GM12878 (cell line): ENCODE measurements around the gene NDUFAF5. TPM values are rescaled to one million over a fixed set of nuclear protein-coding genes. Genes with fewer than 3 reads are reported as not detected.

Source experiments
- BCLAF1 ChIP-seq: fragments of 450-650 bp; IDR thresholded peaks from 2 replicates; pipeline ENCODE4 v1.6.1; 2017; ENCODE audit warnings: antibody characterized with exemption, mild to moderate bottlenecking, moderate library complexity
- CREB1 ChIP-seq: IDR thresholded peaks from 2 replicates; pipeline ENCODE4 v1.6.1; 2012; ENCODE audit warnings: low read depth, mild to moderate bottlenecking, inconsistent platforms
- EED ChIP-seq: sonication (generic); IDR thresholded peaks from 2 replicates; pipeline ENCODE4 v1.6.1; 2016; ENCODE audit warnings: antibody characterized with exemption, low read depth
- HDAC6 ChIP-seq: fragments of 200-600 bp; sonication (generic); IDR thresholded peaks from one replicate; pipeline ENCODE4 v1.8.0; 2017; ENCODE audit warnings: antibody characterized with exemption; ENCODE audit not compliant: unreplicated experiment
- KLF5 ChIP-seq: fragments of 450-650 bp; IDR thresholded peaks from 2 replicates; pipeline ENCODE4 v1.6.1; 2014; ENCODE audit warnings: mild to moderate bottlenecking; ENCODE audit not compliant: partially characterized antibody
- MEF2A ChIP-seq: IDR thresholded peaks from 2 replicates; pipeline ENCODE4 v1.6.1; 2011; ENCODE audit warnings: low read depth, mild to moderate bottlenecking, low read length, moderate library complexity; ENCODE audit not compliant: insufficient read depth
- NBN ChIP-seq: fragments of 450-650 bp; IDR thresholded peaks from 2 replicates; pipeline ENCODE4 v1.6.1; 2016
- POLR2AphosphoS2 ChIP-seq: IDR thresholded peaks from 2 replicates; pipeline ENCODE4 v1.6.1; 2011; ENCODE audit warnings: low read depth, mild to moderate bottlenecking, low read length, improper control_type of control experiment, moderate library complexity
- RELB ChIP-seq: fragments of 450-650 bp; IDR thresholded peaks from 2 replicates; pipeline ENCODE4 v1.6.1; 2017; ENCODE audit warnings: low read depth, mild to moderate bottlenecking, moderate library complexity
- REST ChIP-seq: IDR thresholded peaks from 2 replicates; pipeline ENCODE4 v1.6.1; 2012; ENCODE audit warnings: mild to moderate bottlenecking, low read depth, low read length
- RFX5 ChIP-seq: IDR thresholded peaks from 2 replicates; pipeline ENCODE4 v1.6.1; 2011; ENCODE audit warnings: low read depth, low read length, improper control_type of control experiment
- SIN3A ChIP-seq: IDR thresholded peaks from 2 replicates; pipeline ENCODE4 v1.6.1; 2012; ENCODE audit warnings: low read depth, low read length, improper control_type of control experiment
- SMARCA5 ChIP-seq: fragments of 450-650 bp; IDR thresholded peaks from 2 replicates; pipeline ENCODE4 v1.6.1; 2017; ENCODE audit warnings: mild to moderate bottlenecking
- ZNF592 ChIP-seq: fragments of 450-650 bp; IDR thresholded peaks from 2 replicates; pipeline ENCODE4 v1.6.1; 2017; ENCODE audit warnings: mild to moderate bottlenecking, moderate library complexity
- polyA plus RNA-seq, 11 experiments: library from polyadenylated mRNA; depleted of rRNA in 4 of 11; unstranded in 6 of 11; stranded (reverse) in 5 of 11; fragments of >200 nt; fragmentation: Nextera tagmentation in 4 of 11; fragmentation: Illumina TruSeq in 1 of 11; extraction: Ambion mirVana in 4 of 11; extraction: Trizol in 1 of 11; gene quantifications; 1 replicate in 1 of 11; 2 replicates in 10 of 11; pipeline versions ENCODE4 v1.2.1 to v1.2.3, GENCODE V29; 2011 to 2016; ENCODE audit warnings: inconsistent platforms in 2 of 11, missing spikeins in 2 of 11, low read depth in 1 of 11
- total RNA-seq, 4 experiments: library from RNA; depleted of rRNA in 3 of 4; stranded (reverse); fragments of >200 nt in 3 of 4; fragmentation: Illumina TruSeq in 1 of 4; extraction: Trizol in 1 of 4; gene quantifications; 2 replicates each; pipeline versions ENCODE4 v1.2.1 to v1.2.3, GENCODE V29; 2013 to 2021

NDUFAF5 gene
- total and polyA plus RNA-seq, 10 of the 15 experiments (the other 5 are each of a cell fraction or from before 2014, with no cell fraction given), result 15.6 to 36.9 (median 28.0) TPM

GRCh38 chr20:13831476-13831875, 46.6 kb downstream of the NDUFAF5 start (continued):
- no peak for TF ChIP-seq REST
- TF ChIP-seq POLR2AphosphoS2, result no peak
- no peak for TF ChIP-seq SIN3A
- no peak for TF ChIP-seq KLF5
- TF ChIP-seq RFX5, result no peak
- TF ChIP-seq ZNF592, result no peak
- no peak for TF ChIP-seq EED
- TF ChIP-seq RELB, result no peak
- no peak for TF ChIP-seq BCLAF1
- TF ChIP-seq CREB1, result no peak
- TF ChIP-seq SMARCA5, result no peak
- no peak for TF ChIP-seq HDAC6
- TF ChIP-seq MEF2A, result no peak
- TF ChIP-seq NBN, result no peak
